ENCODE measurements around the gene PTPRQ.
"Not testable (repeated sequence)": the region's sequence is repeated elsewhere in the genome, so short reads cannot be mapped to it uniquely, and the experiment has no call there.

PTPRQ gene

DNA sequence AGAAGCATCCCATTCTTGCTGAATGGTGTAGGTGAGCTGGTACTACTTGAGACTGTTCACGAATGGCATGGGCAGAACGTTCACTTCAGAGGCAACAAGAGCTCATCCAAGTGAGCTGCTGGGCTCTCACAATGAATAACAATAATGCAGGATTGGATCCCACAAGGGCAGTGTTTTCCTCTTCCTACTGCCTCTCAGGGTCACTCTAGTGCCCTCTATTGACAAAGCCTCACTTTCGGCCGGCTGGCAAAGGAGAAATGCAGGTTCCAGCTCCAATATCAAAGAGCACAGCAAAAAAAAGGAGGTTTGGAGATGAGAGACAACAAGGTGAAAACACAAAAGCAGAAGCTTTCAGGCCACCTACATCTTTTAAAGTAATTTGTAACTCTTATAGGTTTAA lies 188.8 kb downstream of the PTPRQ start:
- peak; percentile 70 for FAIRE-seq

GRCh38 chr12:80634903-80635302 lies 190.9 kb downstream of the PTPRQ start:
- FAIRE-seq (no peak), DNase-seq (ENCODE audit: insufficient read length, low spot score) (no peak)

More for the DNA sequence above, 188.8 kb downstream of the PTPRQ start:
- peak; percentile 13 for DNase-seq (ENCODE audit: insufficient read length, low spot score)

DNA sequence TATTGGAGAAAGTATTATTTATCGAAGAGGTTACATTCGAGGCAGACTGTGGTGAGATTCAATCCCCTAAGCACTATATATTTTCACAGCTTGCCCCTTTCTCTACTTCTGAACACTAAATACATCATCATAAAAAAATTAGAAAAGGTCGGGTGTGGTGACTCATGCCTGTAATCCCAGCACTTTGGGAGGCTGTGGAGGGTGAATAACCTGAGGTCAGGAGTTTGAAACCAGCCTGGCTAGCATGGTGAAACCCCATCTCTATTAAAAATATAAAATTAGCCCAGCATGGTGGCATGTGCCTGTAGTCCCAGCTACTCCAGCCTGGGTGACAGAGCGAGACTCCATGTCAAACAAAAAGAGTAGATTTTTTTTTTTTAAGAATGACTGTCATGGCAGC lies 192.8 kb downstream of the PTPRQ start:
- no peak for FAIRE-seq
- DNase-seq (ENCODE audit: insufficient read length, low spot score): no peak

- no peak for FAIRE-seq
- DNase-seq (ENCODE audit: insufficient read length, low spot score): no peak
Observed at GRCh38 chr12:80641936-80642335, 197.9 kb downstream of the PTPRQ start.

GRCh38 chr12:80643961-80644360 lies 199.9 kb downstream of the PTPRQ start:
- FAIRE-seq (no peak), DNase-seq (ENCODE audit: insufficient read length, low spot score) (no peak)

- DNase-seq (ENCODE audit: insufficient read length, low spot score): peak; percentile 19
- no peak for FAIRE-seq
Observed at GRCh38 chr12:80648881-80649280, 204.8 kb downstream of the PTPRQ start.

GRCh38 chr12:80655751-80656150 lies 211.7 kb downstream of the PTPRQ start:
- FAIRE-seq (no peak), DNase-seq (ENCODE audit: insufficient read length, low spot score) (no peak)

DNA sequence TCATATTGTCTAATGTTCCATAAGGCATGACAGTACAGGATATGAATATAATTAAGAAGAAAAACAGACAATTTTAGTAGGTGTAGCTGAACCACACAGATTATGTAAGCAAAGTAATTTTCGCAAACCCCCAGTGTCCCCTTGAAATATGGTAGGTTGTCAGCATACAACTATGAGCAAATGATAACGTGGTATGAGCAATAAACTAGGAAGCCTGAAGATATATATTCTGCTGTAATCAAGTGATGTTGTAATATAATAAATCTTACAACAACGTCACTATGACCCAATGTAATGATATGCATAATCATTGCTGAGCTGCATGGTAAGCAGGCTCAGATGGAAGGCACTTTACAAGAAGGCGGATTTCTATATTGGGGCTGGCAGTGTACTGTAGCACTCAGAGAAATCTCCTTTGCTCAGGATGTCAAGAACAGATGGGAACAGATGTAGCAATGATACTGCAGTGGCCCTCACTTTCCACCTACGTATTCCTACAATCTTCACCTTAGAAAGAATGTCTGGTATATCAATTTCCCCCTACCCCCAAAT lies 215.6 kb downstream of the PTPRQ start:
- DNase-seq (ENCODE audit: insufficient read length, low spot score): no peak
- FAIRE-seq: no peak

DNA sequence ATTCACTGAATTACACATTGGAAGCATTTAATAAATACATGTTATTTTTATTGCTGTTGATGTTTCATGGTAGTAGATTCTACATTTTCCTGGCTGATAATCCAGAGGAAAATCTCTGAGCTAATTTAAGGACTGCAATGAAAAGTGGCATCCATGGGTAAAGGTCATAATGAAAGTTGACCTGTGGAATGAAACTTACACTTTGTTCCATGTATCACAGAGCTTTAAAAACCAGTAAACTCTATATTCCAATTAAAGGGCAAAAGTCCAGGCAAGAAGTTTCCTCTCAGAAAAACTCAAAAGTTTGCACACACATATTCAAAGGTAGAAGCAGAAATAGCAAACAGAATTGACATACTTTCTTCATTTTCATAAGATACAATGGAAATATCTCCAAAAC lies 218.6 kb downstream of the PTPRQ start:
- no peak for FAIRE-seq
- no peak for DNase-seq (ENCODE audit: insufficient read length, low spot score)

DNA sequence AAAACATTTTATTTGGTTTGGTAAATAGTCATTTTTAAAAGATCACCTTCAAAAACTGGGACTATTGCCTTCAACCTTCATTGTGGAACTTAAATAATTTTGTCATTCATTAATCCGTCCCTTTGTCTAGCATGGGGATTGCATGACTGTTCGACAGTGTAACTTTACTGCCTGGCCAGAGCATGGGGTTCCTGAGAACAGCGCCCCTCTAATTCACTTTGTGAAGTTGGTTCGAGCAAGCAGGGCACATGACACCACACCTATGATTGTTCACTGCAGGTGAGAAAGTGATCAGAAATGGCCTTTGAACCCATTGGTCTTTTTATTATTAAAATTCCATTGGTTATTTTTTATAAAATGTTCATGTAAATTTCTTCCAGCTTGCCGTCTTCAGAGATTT lies 226.2 kb downstream of the PTPRQ start:
- no peak for FAIRE-seq
- DNase-seq (ENCODE audit: insufficient read length, low spot score): no peak

DNA sequence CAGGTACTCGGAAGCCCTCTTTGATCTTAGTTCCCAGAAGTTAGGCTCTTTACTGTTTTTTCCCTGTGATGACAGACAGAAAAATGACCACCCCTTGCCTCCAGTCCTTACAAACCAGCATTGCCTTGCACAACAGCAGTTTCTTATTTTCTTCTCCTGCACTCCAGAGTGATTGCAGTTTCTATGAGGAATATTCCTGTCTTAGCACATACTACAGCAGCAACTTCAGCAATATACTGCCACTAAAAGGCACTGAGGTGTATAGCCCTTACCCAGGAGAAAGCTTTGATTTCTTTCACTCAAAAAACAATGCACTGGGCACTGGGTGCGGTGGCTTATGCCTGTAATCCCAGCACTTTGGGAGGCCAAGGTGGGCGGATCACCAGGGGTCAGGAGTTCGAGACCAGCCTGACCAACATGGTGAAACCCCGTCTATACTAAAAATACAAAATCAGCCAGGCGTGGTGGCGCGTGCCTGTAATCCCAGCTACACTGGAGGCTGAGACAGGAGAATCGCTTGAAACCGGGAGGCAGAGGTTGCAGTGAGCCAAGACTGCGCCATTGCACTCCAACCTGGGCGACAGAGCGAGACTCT lies 232.1 kb downstream of the PTPRQ start:
- not testable (repeated sequence) for FAIRE-seq
- DNase-seq (ENCODE audit: insufficient read length, low spot score): peak; percentile 1

DNA sequence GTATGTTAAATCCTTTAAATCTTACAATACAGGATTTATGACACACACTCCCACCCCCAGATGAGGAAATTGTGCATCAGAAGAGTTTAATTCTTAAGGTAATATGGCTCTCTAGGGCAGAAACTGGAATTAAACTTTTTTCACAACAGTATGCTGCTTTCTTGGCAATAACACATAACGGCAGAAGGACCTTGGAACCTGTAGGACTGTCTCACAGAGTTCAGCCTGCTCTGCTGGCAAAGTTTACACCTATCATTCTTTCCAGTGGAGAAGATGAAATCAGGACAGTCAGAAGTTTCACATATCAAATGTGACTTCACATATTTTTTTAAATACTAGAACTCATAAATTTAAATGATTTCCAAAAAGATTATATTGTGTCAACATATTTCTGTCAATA lies 232.8 kb downstream of the PTPRQ start:
- no peak for DNase-seq (ENCODE audit: insufficient read length, low spot score)
- FAIRE-seq: no peak

GRCh38 chr12:80677994-80678393 lies 234.0 kb downstream of the PTPRQ start:
- no peak for DNase-seq (ENCODE audit: insufficient read length, low spot score)
- no peak for FAIRE-seq

- no peak for FAIRE-seq
- DNase-seq (ENCODE audit: insufficient read length, low spot score): no peak
Observed at GRCh38 chr12:80679346-80680131, 235.5 kb downstream of the PTPRQ start.

DNA sequence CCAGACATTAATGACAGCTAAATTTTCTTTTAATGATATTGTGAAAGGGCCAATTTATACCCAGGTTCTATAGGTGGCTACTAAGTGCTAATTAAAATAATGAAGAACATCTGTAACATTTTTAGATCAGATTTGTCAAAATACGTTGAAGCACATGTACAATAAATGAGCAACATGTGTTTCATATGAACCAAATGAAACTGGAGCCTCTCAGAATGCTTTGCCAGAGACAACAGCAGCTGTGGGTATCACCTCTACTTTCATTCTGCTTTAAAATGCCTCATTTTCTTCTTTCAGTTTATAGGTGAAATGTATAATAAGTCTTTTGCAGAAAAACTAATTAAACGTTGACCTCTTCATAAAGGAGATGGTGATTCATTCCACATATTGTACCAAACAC lies 237.3 kb downstream of the PTPRQ start:
- DNase-seq (ENCODE audit: insufficient read length, low spot score) (no peak), FAIRE-seq (no peak)

DNA sequence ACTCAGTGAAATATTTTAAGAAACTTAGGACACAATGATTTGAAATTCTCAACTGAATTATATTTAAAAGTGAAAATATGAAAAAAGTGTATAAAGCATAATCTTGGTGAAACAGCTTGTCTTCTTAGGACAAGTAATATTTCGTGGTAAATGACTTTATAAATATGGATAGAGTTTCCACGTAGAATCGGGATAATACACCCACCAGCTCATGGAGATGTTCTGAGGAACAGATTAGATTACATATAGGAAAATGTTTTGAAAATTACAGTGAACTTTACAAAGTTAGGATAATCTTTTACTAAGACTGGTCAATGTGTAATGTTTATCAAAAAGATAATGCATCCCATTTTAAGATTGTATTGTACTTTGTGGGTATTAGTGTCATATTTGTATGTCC lies 237.8 kb downstream of the PTPRQ start:
- DNase-seq (ENCODE audit: insufficient read length, low spot score): no peak
- no peak for FAIRE-seq

DNA sequence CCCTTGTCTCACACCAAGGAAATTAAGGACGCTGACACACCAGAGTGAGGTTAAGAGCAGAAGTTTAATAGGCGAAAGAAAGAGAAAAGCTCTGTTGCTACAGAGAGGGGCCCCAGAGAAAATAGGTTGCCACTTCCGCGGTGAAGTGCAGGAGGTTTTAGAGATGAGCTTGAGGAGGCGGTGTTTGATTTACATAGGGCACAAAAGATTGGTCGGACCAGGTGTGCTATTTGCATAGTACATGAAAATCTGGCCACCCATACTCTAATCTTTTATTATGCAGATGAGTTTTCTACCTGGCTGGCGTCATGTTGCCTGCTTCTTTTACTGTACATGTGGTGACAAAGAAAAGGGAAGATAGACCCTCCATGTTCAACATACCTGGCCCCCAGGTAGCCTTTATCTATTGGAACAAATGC lies 240.1 kb downstream of the PTPRQ start:
- no peak for FAIRE-seq

GRCh38 chr12:80690090-80690489 lies 246.1 kb downstream of the PTPRQ start:
- no peak for FAIRE-seq

More for the DNA sequence above, 240.1 kb downstream of the PTPRQ start:
- no peak for DNase-seq (ENCODE audit: insufficient read length, low spot score)

GRCh38 chr12:80690513-80690912 lies 246.5 kb downstream of the PTPRQ start:
- no peak for FAIRE-seq
- DNase-seq (ENCODE audit: insufficient read length, low spot score): no peak

More at GRCh38 chr12:80690090-80690489, 246.1 kb downstream of the PTPRQ start:
- DNase-seq (ENCODE audit: insufficient read length, low spot score): no peak

DNA sequence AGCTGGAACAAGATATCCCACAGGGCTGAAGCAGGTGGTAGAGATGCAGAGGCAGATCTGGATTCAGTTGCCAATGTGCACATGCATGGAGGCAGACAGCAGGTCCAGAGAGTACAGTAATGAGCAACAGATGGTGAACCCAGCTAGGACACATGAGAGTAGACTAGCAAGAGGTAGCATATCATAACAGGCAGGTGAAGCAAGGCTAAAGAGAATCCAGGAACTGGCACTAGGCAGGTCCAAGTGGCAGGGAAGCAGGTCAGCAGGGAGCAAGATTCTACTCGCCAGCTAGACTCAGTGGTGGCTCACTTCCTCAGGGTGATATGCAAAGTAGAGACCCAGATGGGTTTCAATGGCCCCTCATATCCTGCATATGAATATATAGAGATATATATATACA lies 248.1 kb downstream of the PTPRQ start:
- DNase-seq (ENCODE audit: insufficient read length, low spot score): no peak
- no peak for FAIRE-seq

DNA sequence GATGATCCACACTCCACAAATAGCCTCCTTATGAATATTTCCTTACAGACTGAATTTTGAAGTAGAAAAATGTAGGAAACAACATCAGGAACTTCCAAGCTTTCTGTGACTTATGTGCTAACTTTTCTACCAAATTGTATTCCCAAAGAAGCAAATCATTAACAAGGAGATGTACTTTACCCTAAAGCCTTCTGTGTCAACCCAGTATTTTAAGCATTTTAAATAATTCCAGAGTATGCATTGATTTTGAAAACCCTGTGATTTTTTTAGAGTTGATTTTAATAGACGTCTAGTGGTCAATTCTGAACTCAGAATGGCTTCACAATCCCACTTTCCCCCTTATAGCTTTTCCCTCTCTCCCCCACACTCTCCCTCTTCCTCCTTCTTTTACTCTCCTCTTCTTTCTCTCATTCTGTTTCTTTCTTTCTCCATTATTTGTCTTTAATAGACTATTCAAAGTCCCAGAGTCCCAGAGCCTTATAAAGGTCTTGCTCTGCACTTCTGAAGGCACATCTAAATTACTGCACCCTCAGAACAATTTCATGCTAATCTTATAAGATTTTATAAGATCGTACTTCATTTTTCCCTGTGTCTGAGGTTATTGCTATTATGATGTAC lies 253.3 kb downstream of the PTPRQ start:
- no peak for FAIRE-seq

DNA sequence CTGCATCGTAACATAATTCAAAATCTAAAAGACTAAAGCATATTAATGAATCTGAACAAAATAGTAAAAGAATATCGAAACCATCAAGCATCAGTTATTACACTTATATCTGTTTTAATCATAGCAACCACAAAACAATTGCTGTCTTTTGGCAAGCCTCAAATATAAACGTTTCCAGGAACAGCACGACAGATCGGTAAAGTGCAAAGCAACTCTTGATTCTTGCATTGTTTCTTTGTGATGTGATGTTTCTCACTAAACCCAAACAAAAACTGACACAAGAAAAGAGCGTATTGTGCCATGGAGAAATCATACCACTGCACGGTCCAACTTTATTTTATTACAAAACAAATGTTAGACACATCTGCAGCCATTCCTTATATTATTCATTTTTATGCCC lies 254.2 kb downstream of the PTPRQ start:
- FAIRE-seq (no peak), DNase-seq (ENCODE audit: insufficient read length, low spot score) (no peak)

More for the DNA sequence above, 253.3 kb downstream of the PTPRQ start:
- DNase-seq (ENCODE audit: insufficient read length, low spot score): no peak
